GM19455 (cell line): ENCODE measurements around the gene ATXN1L.
A peak's percentile ranks its signal among the peaks of the same experiment; 100 is the strongest.
"Not testable (repeated sequence)": the region's sequence is repeated elsewhere in the genome, so short reads cannot be mapped to it uniquely, and the experiment has no call there.

Experiments used
- ATAC-seq: cut with Tn5 transposase; IDR thresholded peaks from one replicate; pipeline ENCODE4 v1.9.1; 2021; ENCODE audit not compliant: unreplicated experiment

ATXN1L gene

DNA sequence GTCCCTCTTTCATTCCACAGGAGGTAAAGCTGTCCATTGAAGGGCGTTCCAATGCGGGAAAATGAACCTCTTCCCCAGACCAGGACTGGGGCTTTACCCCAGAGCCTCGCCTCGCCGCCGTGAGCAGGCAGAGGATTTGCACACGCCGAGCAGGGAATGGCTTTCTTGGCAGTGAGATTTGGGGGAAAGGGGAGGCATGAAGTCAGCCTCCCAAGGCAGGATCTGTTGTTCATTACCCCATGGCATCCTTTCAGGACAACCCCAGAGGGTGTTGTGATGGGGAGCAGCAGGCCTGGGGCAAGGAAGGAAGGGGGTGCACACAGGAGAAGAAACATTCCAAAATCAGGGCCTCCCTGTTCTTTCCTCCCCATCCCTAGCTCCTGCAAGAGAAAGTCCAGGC lies 6.0 kb downstream of the ATXN1L start:
- no peak for ATAC-seq

DNA sequence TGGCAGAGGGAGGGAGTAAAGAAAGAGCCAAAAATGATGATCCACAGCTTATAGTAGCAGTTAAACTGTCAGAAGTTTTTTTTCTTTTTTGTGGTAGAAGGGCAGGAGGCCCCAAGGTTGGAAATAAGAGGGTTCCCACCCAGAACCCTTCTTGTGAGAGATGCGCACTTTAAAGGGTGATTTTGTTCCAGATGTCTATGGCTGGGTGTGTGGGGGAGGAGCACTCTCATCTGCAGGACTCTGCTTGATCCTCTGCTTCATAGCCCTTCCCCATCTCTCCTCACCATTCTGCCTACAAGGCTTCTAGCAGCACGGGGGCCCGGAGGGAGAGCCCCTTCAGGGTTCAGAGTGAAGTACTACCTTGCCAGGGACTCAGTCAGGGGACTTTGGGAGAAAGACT lies 6.4 kb downstream of the ATXN1L start:
- no peak for ATAC-seq

DNA sequence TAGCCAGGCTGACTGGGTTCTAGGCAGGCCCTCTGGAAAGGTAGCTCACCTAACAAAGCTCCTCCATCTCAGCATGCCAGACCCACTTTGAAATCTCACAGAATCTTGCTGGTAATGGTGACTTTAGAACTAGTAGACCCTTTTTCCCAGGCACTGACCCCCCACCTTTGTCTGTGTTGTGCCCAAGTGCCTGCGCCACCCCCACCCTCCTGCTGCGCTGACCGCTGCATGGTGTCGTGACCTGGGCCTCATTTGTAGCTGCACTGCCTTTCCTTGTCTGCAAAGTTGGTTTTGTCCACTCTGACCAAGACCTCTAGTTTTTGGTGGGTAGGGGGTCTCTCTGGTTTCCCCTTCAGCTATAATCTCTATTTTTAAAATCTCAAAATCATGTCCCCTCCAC lies 6.8 kb downstream of the ATXN1L start:
- no peak for ATAC-seq

GRCh38 chr16:71853413-71853812 lies 7.6 kb downstream of the ATXN1L start:
- ATAC-seq, result peak; percentile 81

GRCh38 chr16:71854369-71854948 lies 8.7 kb downstream of the ATXN1L start:
- no peak for ATAC-seq

DNA sequence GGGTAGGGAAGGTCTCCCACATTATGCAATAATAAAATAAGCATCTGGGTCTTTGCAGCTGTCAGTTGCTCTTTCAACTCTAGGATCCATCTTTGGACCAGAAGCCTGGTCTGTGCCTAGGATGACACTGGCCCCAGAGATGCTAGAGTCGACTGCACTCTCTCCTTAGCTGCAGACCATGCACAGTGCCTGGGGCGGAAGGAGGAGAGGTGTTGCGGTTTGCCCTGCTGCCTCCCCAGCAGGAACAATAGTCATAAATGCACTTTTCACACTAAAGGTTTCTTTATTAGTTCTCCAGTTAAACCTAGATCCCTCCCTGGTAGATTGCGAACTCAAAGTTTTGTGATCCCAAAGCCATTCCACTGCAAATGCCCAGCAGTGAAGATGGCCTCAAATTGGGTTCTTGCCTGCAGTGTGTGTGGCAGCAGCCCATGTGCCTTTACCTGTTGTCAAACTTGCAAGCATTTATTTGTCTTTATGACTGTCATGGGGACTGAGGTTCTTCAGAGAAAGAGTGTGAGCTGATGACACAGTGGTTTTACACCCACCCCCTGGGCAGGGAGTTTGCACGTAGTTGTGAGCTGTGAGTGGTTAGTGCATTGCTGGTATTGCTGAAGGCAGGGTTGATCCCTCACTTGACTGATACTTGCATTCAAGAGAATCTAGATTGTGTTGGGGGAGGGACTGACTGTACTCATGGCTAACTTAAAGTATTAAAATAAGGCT lies 10.3 kb downstream of the ATXN1L start:
- no peak for ATAC-seq

DNA sequence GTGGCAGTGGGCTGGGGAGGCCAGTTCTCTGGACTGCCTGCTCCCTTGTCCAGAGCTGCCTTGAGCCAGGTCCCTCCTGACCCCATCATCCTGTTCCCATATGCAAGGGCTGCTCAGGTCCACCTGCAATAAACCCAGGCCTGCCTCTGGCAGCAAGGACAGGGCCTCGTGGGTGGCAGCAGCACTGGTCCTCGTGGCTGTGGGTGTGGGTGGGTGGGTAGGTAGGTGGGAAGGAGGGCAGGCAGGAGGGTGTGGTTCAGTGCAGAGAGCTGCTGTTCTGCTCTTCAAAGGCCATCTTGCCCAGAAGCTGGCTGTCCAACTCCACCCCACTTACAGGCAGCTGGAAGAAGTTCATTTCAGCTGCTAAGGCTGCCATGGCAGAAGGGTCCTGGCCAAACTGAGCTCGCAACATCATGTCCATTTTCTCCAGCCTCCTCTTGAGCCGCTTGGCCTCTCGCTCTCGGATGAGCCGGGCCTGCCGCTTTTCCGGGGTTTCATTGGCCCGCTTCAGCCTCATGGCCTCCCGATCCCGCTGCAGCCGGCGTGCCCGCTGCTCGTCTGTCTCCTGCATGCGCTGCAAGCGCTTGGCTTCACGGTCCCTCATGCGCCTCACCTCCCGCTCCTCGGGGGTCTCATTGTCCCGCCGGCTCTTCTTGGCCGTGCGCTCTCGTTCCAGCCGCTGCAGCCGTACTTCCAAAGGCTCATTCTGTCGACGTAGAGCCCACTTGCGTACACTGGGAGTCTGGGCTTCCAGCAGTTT lies 14.2 kb downstream of the ATXN1L start:
- no peak for ATAC-seq

DNA sequence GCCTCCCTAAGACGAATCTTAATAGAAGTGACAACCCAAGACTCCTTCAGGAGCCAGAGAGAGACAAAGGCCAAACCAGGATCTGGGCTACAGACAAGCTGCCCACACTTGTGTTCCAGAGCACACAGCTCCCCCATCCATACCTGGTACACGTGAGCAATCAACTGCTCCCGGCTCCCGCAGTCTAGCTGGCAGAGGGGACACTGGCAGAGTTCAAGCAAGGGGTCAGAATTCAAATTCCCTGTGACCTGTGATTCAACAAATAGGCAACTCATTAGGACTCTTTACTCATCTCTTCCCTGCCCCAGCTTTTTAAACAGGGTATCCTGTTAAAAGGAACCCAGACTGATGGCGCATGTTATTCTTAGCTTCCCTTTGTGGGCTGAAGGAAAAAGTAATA lies 18.2 kb downstream of the ATXN1L start:
- ATAC-seq, result no peak

DNA sequence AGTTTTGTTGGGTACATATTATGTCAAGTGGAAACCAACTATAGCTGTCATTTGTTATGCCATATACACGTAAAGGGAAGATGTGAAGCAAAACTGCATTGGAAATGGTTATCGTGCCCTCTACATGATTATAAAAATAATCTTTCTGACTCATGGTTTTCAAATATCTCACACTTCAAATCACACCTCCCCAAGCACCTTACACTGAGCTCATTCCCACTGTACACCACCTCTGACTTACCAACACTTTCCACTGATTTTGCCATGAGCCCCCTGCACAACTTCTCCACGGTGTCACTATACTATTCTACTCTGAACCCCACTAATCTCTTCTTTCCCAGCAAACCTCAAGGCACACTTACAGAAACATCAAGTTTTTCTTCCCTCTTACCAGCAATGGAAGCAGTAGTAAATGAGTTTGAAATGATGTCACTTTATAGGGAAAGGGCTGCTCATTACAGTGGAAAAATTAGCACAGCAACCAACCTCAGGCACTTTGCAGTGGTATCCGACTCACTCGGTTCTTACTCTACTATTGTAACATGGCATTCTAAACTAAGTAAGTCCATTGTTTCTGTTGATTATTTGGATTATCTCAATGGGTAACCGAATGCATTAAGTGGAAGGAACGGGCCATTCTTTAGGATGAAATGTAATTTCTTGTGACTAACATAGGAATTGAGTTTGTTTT lies 19.5 kb downstream of the ATXN1L start:
- ATAC-seq, result no peak

DNA sequence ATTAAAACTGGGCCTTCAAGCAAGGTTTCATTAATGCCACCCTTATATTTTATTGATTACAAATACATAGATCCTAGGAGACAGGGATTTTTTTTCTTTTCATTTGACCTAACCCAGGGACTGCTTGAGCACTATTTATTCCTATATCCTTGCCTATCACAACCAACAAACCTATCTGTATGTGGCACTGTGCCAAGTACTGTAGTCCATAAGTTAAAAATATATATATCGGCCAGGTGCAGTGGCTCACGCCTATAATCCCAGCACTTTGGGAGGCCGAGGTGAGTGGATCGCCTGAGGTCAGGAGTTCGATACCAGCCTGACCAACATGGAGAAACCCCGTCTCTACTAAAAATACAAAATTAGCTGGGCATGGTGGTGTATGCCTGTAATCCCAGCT lies 21.4 kb downstream of the ATXN1L start:
- not testable (repeated sequence) for ATAC-seq

GRCh38 chr16:71867939-71868338 lies 22.2 kb downstream of the ATXN1L start:
- ATAC-seq, result no peak

- ATAC-seq, result no peak
These were observed 23.3 kb downstream of the ATXN1L start for GRCh38 chr16:71869089-71869488.

- no peak for ATAC-seq
These were observed 25.0 kb downstream of the ATXN1L start for GRCh38 chr16:71870818-71871217.

DNA sequence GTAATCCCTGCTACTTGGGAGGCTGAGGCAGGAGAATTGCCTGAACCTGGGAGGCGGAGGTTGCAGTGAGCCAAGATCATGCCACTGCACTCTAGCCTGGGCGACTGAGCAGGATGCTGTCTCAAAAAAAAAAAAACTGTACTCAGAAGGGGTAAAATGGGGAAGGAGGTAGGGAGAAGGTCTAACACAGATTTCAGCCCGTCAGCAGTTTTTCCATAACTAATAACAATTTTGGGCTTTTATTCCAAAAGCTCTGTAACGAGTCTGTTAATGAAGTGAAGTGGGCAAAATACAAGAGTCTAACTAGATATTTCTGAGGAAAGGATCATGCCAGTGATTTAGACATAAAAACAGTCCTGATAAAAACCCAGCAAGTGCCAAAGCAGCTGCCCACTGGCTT lies 27.4 kb downstream of the ATXN1L start:
- ATAC-seq, result no peak

DNA sequence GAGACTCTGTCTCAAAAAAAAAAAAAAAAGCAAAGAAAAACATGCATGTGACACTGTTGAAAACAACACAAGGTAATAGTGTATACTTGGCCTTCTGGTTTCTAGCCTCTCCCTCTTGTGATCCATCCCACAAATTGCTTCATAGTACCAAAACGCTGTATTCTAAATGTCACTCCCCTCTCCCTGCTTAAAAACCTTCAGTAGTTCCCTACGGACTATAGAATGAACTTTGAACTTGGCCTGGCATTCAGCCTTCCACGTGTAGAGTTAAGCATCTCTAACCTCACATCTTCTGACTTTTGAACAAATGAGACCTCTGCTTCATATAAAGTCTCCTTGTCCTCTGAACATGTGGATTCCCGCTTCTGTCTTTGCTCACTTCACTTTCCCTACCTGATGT lies 33.1 kb downstream of the ATXN1L start:
- ATAC-seq, result no peak

DNA sequence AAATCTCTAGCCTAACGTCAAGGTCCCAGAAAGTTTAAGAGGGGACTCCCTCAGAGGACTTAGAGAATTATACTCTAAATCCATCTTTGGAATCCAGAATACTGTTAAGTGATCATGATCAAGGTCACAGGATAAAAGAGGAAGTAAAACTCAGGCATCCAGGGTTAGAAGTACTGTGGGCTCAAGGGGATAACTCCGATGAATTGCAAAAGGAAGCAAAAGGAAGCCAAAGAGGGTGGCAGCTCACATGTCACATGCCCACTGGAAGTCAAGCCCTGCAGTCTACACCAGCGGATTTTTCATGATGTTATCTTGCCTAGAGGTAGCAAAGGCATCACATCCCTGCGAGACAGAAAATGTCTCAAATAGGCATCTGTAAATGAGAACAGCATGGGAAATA lies 34.4 kb downstream of the ATXN1L start:
- no peak for ATAC-seq

GRCh38 chr16:71882505-71883167 lies 36.9 kb downstream of the ATXN1L start:
- peak; percentile 7 for ATAC-seq

DNA sequence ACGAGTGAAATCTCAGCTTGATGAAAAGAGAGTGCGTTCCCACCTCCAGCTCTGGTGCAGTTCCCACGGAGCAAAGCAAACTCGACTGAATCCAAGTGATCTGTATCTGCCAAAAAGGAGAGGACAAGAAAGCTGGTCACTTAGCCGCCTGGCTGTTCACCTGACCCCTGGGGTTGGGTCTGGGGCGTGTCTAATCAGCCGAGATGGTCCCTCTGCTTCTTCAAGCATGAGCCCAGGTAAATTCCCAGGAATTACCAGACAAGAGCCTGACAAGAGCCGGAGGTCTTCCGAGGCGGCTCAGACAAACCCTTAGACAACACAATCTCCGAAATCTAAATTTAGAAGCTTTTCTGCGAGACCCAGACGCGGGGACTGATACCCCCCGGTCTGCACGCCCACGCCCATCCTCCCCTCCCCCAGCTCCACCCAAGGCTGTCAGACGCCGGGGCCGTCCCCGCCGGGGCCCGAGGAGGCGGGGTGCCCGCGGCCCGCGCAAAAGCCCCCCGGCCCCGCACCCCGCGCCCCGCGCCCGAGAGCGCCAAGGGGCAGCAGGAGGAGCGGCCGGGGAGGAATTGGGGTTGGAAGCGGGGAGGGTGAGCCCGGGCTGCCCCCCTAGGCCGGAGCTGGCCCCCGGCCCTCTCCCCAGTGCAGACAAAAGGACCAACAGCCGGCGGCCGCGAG lies 37.5 kb downstream of the ATXN1L start:
- ATAC-seq, result peak; percentile 46

DNA sequence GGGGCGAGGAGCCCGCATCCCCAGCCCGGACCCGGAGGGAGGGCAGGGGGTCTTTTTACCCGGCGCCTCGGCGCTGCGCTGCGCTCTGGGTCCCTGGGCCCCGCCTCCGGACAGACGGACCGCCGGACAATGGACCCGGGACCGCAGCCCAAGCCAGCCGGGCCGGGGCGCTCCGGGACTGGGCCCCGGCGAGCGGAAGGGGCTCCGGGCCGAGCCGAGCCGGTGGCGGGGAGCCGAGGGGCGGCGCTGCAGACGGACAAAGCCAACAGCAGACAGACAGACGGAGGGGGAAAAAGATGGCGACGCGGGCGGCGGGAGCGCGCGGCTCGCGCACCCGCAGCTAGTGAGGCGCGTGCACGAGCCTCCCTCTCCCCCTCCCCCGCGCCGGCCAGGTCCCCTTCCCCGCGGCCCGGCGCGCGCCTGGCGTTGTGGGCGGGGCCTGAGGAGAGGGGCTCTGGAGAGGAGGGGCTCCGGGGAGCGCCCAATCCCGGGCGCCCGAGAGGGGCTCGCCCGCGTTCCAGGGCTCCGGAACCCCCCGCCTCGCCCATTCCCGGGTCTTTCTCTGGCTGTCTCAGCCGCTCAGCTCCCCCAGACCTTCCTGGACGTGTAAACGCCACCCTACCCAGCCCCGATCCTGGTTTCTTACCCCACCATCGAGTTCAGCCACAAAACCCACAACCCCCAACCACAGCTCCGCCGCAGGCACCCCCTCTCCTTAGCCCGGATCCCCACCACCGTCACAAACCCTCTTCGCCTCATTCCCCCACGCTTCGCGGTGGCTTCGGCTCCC lies 38.3 kb downstream of the ATXN1L start, which contains the start of gene ZNF821:
Gene ZNF821, minus strand, starts transcription at position 334 of the 790 bp plus-strand sequence. CDS start 4,236 bp downstream, outside the sequence.
- ATAC-seq, result peak; percentile 56

GRCh38 chr16:71885261-71885650 lies 39.5 kb downstream of the ATXN1L start:
- no peak for ATAC-seq
